Stimulated activated CD4-positive, alpha-beta T cell treated with anti-CD3 and anti-CD28 coated beads, Interleukin-4, amount 100 ng/mL, for 1 hour (primary cell): ENCODE data around the gene JAKMIP1.
"Not testable (repeated sequence)": the region's sequence is repeated elsewhere in the genome, so short reads cannot be mapped to it uniquely, and the experiment has no call there.

Experiments used
- DNase-seq: peaks from one replicate; pipeline ENCODE4 v3.0.0-alpha.2; 2020

The JAKMIP1 gene

GRCh38 chr4:6028168-6028567 is 172.2 kb downstream of the JAKMIP1 start:
- no peak for DNase-seq

- no peak for DNase-seq
These were observed 173.0 kb downstream of the JAKMIP1 start for GRCh38 chr4:6027392-6027791.

- DNase-seq = no peak
These were observed 175.9 kb downstream of the JAKMIP1 start for GRCh38 chr4:6024313-6024960.

GRCh38 chr4:6023731-6024130 is 176.6 kb downstream of the JAKMIP1 start:
- no peak for DNase-seq

- no peak for DNase-seq
These were observed 177.6 kb downstream of the JAKMIP1 start for GRCh38 chr4:6022607-6023288.

- DNase-seq = no peak
These were observed 178.3 kb downstream of the JAKMIP1 start for GRCh38 chr4:6021831-6022606.

GRCh38 chr4:6020613-6021012 is 179.7 kb downstream of the JAKMIP1 start:
- DNase-seq = no peak

GRCh38 chr4:6019316-6020263 is 180.8 kb downstream of the JAKMIP1 start:
- no peak for DNase-seq

- DNase-seq = no peak
These were observed 182.0 kb downstream of the JAKMIP1 start, which contains the start of gene C4orf50 for GRCh38 chr4:6018331-6018730. Gene C4orf50 (minus strand): TSS chr4:6018431.

- no peak for DNase-seq
These were observed 182.5 kb downstream of the JAKMIP1 start for GRCh38 chr4:6017800-6018199.

- no peak for DNase-seq
These were observed 183.3 kb downstream of the JAKMIP1 start for GRCh38 chr4:6017030-6017429.

- no peak for DNase-seq
These were observed 186.8 kb downstream of the JAKMIP1 start for GRCh38 chr4:6013564-6013963.

GRCh38 chr4:6012200-6012599 is 188.1 kb downstream of the JAKMIP1 start:
- no peak for DNase-seq

- DNase-seq = no peak
These were observed 188.7 kb downstream of the JAKMIP1 start for GRCh38 chr4:6011686-6012085.

GRCh38 chr4:6011271-6011671 is 189.1 kb downstream of the JAKMIP1 start:
- DNase-seq = no peak

GRCh38 chr4:6010789-6011188 is 189.6 kb downstream of the JAKMIP1 start:
- DNase-seq = no peak

GRCh38 chr4:6009452-6009851 is 190.9 kb downstream of the JAKMIP1 start:
- no peak for DNase-seq

GRCh38 chr4:6008766-6009385 is 191.5 kb downstream of the JAKMIP1 start:
- no peak for DNase-seq

- no peak for DNase-seq
These were observed 192.2 kb downstream of the JAKMIP1 start for GRCh38 chr4:6008092-6008551.

GRCh38 chr4:6005175-6005574 is 195.2 kb downstream of the JAKMIP1 start:
- no peak for DNase-seq

- not testable (repeated sequence) for DNase-seq
These were observed 196.9 kb downstream of the JAKMIP1 start for GRCh38 chr4:6003485-6003884.

- no peak for DNase-seq
These were observed 197.4 kb downstream of the JAKMIP1 start for GRCh38 chr4:6002926-6003325.
